Occipital lobe (tissue), 2 donors: ENCODE data around the gene RNF121. TPM values are rescaled to one million over a fixed set of nuclear protein-coding genes. Genes with fewer than 3 reads are reported as not detected.

ENCODE experiments used
- DNase-seq: peaks from one replicate; lab custom pipeline; 2025; lab: John Stamatoyannopoulos, UW
- total RNA-seq: library from RNA; depleted of rRNA; stranded (reverse); fragments of >200 nt; gene quantifications from one replicate; pipeline ENCODE4 v1.2.3, GENCODE V29; 2014

RNF121 gene
- total RNA-seq, 1 donor from 2014 or later, result 16.4 TPM

GRCh38 chr11:72037554-72038311 is 108.9 kb downstream of the RNF121 start:
- DNase-seq, result no peak

GRCh38 chr11:72038491-72038890 is 109.6 kb downstream of the RNF121 start:
- DNase-seq, result peak; percentile 72

GRCh38 chr11:72039031-72039855 is 110.4 kb downstream of the RNF121 start:
- no peak for DNase-seq

- no peak for DNase-seq
These were observed 111.1 kb downstream of the RNF121 start for GRCh38 chr11:72039856-72040401.

- DNase-seq, result peak; percentile 88
These were observed 111.9 kb downstream of the RNF121 start for GRCh38 chr11:72040491-72041363.

- peak; percentile 80 for DNase-seq
These were observed 112.7 kb downstream of the RNF121 start for GRCh38 chr11:72041364-72042063.

- DNase-seq, result no peak
These were observed 113.4 kb downstream of the RNF121 start for GRCh38 chr11:72042064-72042745.

GRCh38 chr11:72045849-72046248 is 117.0 kb downstream of the RNF121 start:
- DNase-seq, result no peak

Other genes starting within 250 kb of the RNF121 start
- not detected for gene DEFB108B, start 95.8 kb upstream of the RNF121 start, total RNA-seq
- gene DEFB131B, start 50.6 kb upstream of the RNF121 start, total RNA-seq, result not detected
- 6.2 TPM for gene XNDC1N, start 452 bp upstream of the RNF121 start, total RNA-seq
- gene IL18BP, start 69.9 kb downstream of the RNF121 start, total RNA-seq, result 2.7 TPM
- gene NUMA1, start 151.5 kb downstream of the RNF121 start, total RNA-seq, result 129 TPM
- gene LRRC51, start 151.8 kb downstream of the RNF121 start, total RNA-seq, result 11.4 TPM
- 41.0 TPM for gene LAMTOR1, start 174.3 kb downstream of the RNF121 start, total RNA-seq
- not detected for gene TOMT, start 176.9 kb downstream of the RNF121 start, total RNA-seq
- gene ANAPC15, start 183.6 kb downstream of the RNF121 start, total RNA-seq, result 11.7 TPM
- not detected for gene FOLR3, start 206.7 kb downstream of the RNF121 start, total RNA-seq